Right lobe of liver (tissue), 6 donors: ENCODE data around the gene B3GAT3. TPM values are rescaled to one million over a fixed set of nuclear protein-coding genes. Genes with fewer than 3 reads are reported as not detected.
"Not testable (repeated sequence)": the region's sequence is repeated elsewhere in the genome, so short reads cannot be mapped to it uniquely, and the experiment has no call there.

Source experiments
- ATAC-seq, 4 donors: fragments of 200-7000 bp; cut with Tn5 transposase; one replicate each; pipeline ENCODE4 v1.9.1; 2020; ENCODE audit warnings: mild to moderate bottlenecking in 4 of 4, moderate library complexity in 4 of 4
- DNase-seq, 3 donors: peaks; one replicate each; pipeline ENCODE4 v3.0.0-alpha.2; 2020
- H3K27ac ChIP-seq, 3 donors: fragments of 200-600 bp; one replicate each; pipeline ENCODE4 v1.8.0; 2022
- H3K27me3 ChIP-seq, 2 donors: fragments of 200-600 bp; one replicate each; pipeline ENCODE4 v1.8.0; 2022
- H3K36me3 ChIP-seq, 4 donors: fragments of 200-600 bp; sonication (generic) in 1 of 4; one replicate each; pipeline versions ENCODE4 v1.5.1 to v1.8.0; 2017 to 2022; ENCODE audit warnings: control low read depth in 1 of 4
- H3K4me1 ChIP-seq, 4 donors: fragments of 200-600 bp; sonication (generic) in 1 of 4; one replicate each; pipeline versions ENCODE4 v1.5.1 to v1.8.0; 2017 to 2022; ENCODE audit warnings: control low read depth in 1 of 4
- H3K4me3 ChIP-seq, 3 donors: fragments of 200-600 bp; one replicate each; pipeline ENCODE4 v1.8.0; 2022
- H3K9me3 ChIP-seq, 4 donors: fragments of 200-600 bp; sonication (generic) in 1 of 4; one replicate each; pipeline versions ENCODE4 v1.5.1 to v1.8.0; 2017 to 2022; ENCODE audit warnings: control low read depth in 1 of 4
- POLR2A ChIP-seq: fragments of 450-650 bp; IDR thresholded peaks from one replicate; pipeline ENCODE4 v1.6.1; 2017; ENCODE audit warnings: antibody characterized with exemption, mild to moderate bottlenecking
- WGBS: methylation state at CpG from one replicate; pipeline ENCODE4 v1.1.6; 2018; ENCODE audit warnings: low coverage, low lambda C conversion rate; ENCODE audit not compliant: insufficient coverage; ENCODE audit errors: missing lambda C conversion rate; 5-methylcytosine and 5-hydroxymethylcytosine counted together
- intact Hi-C, 2 donors: fragments of 100-400 bp; cut with DNase I; formaldehyde crosslinking; loops; one replicate each; pipeline versions ENCODE4 v1.11.2 to v1.14.1; 2022
- total RNA-seq, 6 experiments: library from RNA; depleted of rRNA in 2 of 6; stranded (reverse); fragments of >200 nt in 2 of 6; fragmentation: NEBNext Ultra II Directional in 3 of 6; extraction: Animal tissue kit (Norgen Biotek cat#: 25700) in 3 of 6; gene quantifications; one replicate each; pipeline versions ENCODE4 v1.1.0 to v1.2.4, GENCODE V29; 2016 to 2023
- TF ChIP-seq, protein P1 (sequence below), 4 donors: fragments of 200-600 bp in 3 of 4; fragments of 450-650 bp in 1 of 4; IDR thresholded peaks; one replicate each; pipeline versions ENCODE4 v1.5.1 to v1.8.0; 2016 to 2022; ENCODE audit warnings: antibody characterized with exemption in 4 of 4, mild to moderate bottlenecking in 2 of 4
- donor health status: DM: no; HTN: yes; CAD: no.
- donor health status: DM: no; HTN: no; CAD: no.
- donor health status: DM: no; HTN: no; CAD: no.
- donor health status: DM: no; HTN: yes; CAD: no.
- donor health status: DM: no; HTN: yes; CAD: no.

Gene B3GAT3
- total RNA-seq, 6 experiments from 2014 or later = 17.1 to 32.8 (median 23.4) TPM

DNA sequence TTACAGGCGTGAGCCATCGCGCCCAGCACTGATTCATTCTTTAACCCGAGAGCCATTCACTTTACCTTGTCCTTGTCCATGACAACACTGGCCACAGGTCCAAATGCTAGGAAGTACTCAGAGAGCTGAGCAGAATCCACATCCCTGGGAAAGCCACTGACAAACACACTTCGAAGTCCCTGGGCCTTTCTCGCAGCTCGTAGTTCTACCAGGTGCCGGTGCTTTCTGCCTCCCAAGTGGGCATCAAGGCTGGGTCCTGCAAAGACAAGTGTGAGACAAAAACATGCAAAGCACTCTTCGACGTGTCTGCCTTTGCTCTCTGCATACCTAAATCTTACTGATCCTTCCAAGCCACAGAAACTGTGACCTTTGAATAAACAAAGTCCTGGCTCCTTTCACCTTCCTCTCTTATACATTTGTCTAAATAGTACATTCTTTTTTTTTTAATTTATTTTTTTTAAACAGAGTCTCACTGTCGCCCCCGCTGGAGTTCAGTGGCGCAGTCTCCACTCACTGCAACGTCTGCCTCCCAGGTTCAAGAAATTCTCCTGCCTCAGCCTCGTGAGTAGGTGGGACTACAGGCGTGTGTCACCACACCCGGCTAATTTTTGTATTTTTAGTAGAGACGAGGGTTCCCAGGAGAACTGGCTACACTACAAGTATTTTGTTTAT lies 32.7 kb downstream of the B3GAT3 start:
- TF ChIP-seq POLR2A = no peak
- TF ChIP-seq, protein P1, sequence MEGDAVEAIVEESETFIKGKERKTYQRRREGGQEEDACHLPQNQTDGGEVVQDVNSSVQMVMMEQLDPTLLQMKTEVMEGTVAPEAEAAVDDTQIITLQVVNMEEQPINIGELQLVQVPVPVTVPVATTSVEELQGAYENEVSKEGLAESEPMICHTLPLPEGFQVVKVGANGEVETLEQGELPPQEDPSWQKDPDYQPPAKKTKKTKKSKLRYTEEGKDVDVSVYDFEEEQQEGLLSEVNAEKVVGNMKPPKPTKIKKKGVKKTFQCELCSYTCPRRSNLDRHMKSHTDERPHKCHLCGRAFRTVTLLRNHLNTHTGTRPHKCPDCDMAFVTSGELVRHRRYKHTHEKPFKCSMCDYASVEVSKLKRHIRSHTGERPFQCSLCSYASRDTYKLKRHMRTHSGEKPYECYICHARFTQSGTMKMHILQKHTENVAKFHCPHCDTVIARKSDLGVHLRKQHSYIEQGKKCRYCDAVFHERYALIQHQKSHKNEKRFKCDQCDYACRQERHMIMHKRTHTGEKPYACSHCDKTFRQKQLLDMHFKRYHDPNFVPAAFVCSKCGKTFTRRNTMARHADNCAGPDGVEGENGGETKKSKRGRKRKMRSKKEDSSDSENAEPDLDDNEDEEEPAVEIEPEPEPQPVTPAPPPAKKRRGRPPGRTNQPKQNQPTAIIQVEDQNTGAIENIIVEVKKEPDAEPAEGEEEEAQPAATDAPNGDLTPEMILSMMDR (IDR thresholded peaks at IDR 0.05) = no peak
- no peaks in the 10 kb centered on the region for H3K9me3 ChIP-seq
- peaks cover 0 to 20% (median 8%) of the 10 kb centered on the region in 4 donors for H3K36me3 ChIP-seq
- peaks cover 0 to 56% (median 24%) of the 10 kb centered on the region in 4 donors for H3K4me1 ChIP-seq
- WGBS = 60% methylated on average over 14 of the region's 18 CpGs
- no peak overlapping the region for H3K4me3 ChIP-seq
- intact Hi-C loops = no loop called here
- no peak for ATAC-seq
- H3K27me3 ChIP-seq = no peaks in the 10 kb centered on the region
- DNase-seq = peak in 1 of 3 donors; percentile 18
- H3K27ac ChIP-seq = peak overlapping the region in 2 of 3 donors; percentile 79 to 87

DNA sequence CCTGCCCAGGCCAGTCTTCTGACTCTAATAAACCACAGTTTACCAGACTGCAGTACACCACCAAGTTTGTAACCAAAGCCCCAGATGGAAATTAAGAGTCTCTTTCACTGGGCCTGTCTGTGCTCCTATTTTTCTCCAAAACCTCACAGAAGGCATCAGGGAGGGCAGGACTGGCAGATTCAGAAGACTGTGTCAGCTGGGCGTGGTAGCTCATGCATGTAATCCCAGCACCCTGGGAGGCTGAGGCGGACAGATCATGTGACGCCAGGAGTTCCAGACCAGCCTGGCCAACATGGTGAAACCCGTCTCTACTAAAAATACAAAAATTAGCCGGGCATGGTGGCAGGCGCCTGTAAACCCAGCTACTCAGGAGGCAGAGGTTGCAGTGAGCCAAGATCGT lies 36.4 kb downstream of the B3GAT3 start:
- ATAC-seq, intact Hi-C loops, H3K9me3 ChIP-seq, H3K4me3 ChIP-seq, H3K27me3 ChIP-seq: not testable (repeated sequence)
- Histone ChIP-seq H3K36me3 (peaks cover 0 to 34% (median 12%) of the 10 kb centered on the region in 4 donors), H3K4me1 (peaks cover 0 to 46% (median 17%) of the 10 kb centered on the region in 4 donors), H3K27ac (peak overlapping the region in 1 of 3 donors; percentile 20)
- peak in 1 of 3 donors; percentile 24 for DNase-seq
- WGBS = 100% methylated on average over 1 of the region's 7 CpGs

DNA sequence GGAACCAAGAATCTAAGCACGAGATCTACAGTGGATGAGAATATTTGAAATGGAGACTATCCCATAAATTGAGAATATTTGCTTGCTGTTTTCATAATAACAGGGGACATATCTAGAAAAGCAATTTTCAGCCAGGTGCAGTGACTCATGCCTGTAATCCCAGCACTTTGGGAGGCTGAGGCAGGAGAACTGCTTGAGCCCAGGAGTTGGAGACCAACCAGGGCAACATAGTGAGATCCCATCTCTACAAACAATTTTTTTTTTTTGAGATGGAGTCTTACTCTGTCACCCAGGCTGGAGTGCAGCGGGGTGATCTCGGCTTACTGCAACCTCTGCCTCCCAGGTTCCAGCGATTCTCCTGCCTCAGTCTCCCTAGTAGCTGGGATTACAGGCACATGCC lies 40.1 kb downstream of the B3GAT3 start:
- Histone ChIP-seq H3K36me3 (peaks cover 0 to 52% (median 19%) of the 10 kb centered on the region in 4 donors), H3K4me1 (peaks cover 0 to 10% (median 2%) of the 10 kb centered on the region in 4 donors), H3K27ac (peak overlapping the region in 1 of 3 donors; percentile 13)
- H3K27me3 ChIP-seq, H3K9me3 ChIP-seq, DNase-seq, ATAC-seq, H3K4me3 ChIP-seq, intact Hi-C loops: not testable (repeated sequence)
- no CpG with 5 or more reads among the region's 4 CpGs for WGBS

DNA sequence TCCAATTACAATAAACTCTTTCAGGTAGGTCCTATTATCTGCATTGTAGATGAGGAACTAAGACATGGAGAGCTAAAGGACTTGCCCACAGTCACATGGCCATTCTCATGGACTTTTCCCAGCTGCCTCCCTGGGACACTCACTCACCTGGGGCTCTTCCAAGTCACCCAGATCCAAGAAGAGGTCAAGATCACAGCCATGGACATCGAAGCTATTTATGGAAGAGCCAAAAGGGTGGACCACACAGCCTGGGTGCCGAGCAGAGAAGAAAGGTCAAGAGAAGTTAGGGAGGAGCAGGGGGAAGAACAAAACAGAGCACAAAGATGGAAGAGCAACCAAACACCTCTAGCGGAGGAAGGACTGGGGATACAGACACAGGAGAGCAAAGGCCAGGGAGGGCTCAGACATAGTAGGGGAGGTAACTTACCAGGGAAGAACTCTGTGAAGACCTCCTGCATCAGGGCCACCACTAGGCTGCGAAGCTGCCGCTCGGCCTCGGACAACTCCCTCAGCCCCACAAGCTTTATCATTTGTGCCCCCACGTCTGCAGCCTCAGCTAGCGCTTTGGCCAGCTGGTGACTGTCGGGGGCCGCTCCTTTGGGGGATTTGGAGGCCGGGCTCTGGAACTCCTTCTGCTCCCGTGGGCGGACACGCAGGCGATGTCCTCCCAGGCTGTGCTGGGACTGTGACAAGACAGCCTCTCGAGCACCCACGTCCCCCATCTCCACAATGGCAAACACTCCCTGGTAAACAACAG lies 40.6 kb downstream of the B3GAT3 start:
- intact Hi-C loops = no loop called here
- Histone ChIP-seq H3K4me1 (peaks cover 0 to 10% (median 2%) of the 10 kb centered on the region in 4 donors), H3K27ac (peak overlapping the region in 1 of 3 donors; percentile 13), H3K9me3 (no peaks in the 10 kb centered on the region), H3K27me3 (no peaks in the 10 kb centered on the region), H3K4me3 (no peak overlapping the region), H3K36me3 (peaks cover 0 to 58% (median 19%) of the 10 kb centered on the region in 4 donors)
- ATAC-seq (peak in 3 of 4 donors; percentile 5 to 61 (median 17)), DNase-seq (peak in 1 of 3 donors; percentile 48)
- 92% methylated on average over 17 of the region's 18 CpGs for WGBS
- no peak for TF ChIP-seq POLR2A
- TF ChIP-seq, protein P1 (IDR thresholded peaks at IDR 0.05) = no peak

DNA sequence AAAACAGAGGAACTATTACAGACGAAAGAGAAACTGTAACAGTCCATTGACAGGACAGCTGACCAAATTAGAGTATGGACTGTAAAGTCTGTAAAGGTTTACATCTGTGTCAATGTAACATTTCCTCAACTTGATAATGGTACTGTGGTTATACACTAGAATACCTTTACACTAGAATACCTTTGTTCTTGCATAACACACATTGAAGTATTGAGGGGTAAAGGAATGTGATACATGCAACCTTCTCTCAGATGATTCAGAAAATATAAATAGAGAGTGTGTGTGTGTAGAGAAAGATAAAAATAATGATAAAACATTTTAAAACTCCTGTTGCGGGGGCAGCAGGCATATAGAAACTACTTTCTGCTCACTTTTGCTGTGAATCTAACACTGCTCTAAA lies 42.5 kb downstream of the B3GAT3 start:
- 82% methylated on average over 2 of the region's 2 CpGs for WGBS

More for the DNA sequence above, 42.5 kb downstream of the B3GAT3 start:
- no peaks in the 10 kb centered on the region for H3K9me3 ChIP-seq
- peaks cover 0 to 19% (median 2%) of the 10 kb centered on the region in 4 donors for H3K4me1 ChIP-seq
- H3K4me3 ChIP-seq = no peak overlapping the region
- H3K27ac ChIP-seq = peak overlapping the region in 1 of 3 donors; percentile 13
- DNase-seq (no peak), ATAC-seq (no peak)
- peaks cover 0 to 54% (median 13%) of the 10 kb centered on the region in 4 donors for H3K36me3 ChIP-seq
- intact Hi-C loops = no loop called here
- H3K27me3 ChIP-seq = no peaks in the 10 kb centered on the region
- TF ChIP-seq, protein P1 (IDR thresholded peaks at IDR 0.05) = no peak
- no peak for TF ChIP-seq POLR2A
